ENCODE measurements around the gene COL15A1.
"Not testable (repeated sequence)": the region's sequence is repeated elsewhere in the genome, so short reads cannot be mapped to it uniquely, and the experiment has no call there.

The COL15A1 gene

DNA sequence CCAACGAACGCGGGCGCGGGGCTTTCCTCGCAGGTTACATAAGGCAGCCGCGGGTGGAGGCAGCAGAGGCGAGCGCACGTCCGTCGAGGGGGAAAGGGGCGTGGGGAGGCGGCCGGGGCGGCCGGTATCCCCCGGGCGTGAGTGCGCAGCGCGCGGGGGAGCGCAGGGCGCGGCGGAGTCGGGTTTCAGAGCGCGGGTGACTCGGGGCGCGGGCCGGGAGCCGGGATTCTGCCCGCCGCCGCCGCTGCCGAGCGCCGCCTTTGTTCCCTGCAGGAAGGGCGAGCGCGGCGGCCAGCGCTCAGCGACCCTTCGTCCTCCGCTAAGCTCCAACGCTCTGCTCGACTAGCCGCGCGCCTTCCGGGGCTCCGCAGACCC lies at the start of gene COL15A1:
TSS of gene COL15A1 (plus strand) at position 226 of the 375 bp plus-strand sequence. CDS start 155 bp downstream, outside the sequence.
- FAIRE-seq: no peak

DNA sequence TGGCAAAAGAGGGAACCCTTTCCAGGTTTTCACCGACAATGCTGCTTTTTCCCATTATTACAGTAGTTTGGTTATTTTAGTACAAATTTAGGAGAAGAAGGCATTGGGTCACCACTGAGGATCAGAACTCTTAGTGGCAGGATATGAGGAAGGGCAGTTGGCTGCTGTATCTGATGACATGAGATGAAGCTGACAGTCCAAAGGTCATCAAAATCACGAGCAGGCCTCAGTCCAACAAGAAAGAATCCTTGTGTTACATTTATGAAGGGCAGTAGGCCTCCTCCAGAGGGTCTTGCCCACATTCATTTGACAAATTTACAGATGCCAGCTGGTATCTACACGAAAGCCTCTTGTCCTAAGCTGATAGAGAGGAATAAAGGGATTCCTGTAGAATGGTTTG lies 49.5 kb upstream of the COL15A1 start:
- no peak for FAIRE-seq

DNA sequence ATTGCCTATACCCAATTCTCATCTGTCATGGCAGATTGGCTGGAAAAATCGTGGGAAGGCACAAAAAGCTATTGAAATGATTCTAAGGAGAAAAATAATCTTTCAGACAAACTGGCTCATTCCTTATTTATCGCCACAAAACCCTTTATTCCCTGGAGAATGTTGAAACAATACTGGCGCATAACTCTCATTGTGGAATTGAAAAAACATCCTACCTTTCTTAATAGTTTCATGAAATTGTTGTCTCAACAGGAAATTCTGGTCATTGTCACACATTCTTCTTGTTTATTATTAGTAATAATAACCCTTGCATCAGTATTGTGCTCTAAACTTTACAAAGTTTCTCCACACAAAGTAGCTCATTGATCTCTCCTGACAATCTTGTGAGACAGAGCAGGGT lies 48.9 kb upstream of the COL15A1 start:
- no peak for FAIRE-seq

DNA sequence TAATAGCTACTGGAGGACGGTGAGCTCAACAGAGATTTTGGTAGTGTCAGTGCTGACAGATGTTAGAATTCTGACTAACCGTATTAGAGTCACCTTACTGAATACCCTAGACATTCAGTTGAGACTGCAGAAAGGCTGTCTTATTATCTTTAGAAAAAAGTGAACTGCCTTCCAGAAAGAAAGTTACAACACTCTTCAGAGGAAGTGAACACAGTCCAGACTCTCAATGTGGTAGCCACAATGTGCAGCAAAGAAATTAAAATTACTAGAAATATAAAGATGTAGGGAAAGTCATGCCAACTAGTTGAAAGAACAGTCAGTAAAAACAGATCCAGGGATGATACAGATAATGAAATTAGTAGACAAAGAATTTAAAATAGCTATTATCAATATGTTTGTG lies 47.1 kb upstream of the COL15A1 start:
- FAIRE-seq: no peak

DNA sequence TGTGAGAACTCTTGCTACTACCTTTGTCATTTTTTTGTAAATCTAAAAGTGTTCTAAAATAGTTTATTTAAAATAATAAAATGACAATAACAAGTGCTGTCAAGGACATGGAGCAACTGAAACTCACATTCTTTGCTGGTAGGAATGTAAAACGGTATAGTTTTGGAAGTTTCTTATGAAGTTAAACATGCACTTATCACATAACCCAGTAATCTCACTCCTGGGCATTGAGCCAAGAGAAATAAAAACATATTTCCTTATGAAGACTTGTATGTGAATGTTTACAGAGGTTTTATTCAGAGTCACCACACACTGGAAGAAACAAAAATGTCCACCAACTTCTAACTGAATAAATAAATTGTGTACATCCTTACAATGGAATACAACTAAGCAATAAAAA lies 46.0 kb upstream of the COL15A1 start:
- FAIRE-seq: no peak

DNA sequence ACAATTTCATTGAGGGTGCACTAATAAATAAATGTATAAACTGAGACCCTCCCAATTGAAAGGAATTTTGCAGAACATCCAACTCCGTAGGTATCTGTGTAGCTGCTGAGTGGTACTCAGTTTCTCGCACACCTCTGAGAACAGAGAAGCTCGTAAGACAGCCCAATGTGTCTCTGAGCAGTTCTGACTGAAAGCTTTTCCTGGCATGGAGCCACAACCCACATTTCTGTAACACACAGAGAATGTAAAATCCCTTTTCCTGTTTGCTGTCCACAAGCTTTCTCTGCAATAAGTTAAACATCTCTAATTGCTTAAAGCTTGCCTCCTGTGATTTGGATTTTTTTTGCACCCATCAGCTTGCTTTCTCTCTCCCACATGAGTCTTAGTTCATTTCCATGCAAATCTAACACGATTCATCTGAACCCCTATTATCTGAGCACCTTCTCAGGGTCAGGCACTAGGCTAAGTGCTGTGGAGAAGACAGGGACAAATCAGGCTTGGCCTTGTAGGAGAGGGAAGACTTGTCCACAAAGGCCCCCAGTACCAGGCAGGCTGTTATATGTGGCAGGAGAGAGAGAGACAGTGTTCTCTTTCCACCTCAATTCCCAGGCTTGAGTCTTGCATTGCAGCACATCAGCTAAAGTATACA lies 44.2 kb upstream of the COL15A1 start:
- no peak for FAIRE-seq

DNA sequence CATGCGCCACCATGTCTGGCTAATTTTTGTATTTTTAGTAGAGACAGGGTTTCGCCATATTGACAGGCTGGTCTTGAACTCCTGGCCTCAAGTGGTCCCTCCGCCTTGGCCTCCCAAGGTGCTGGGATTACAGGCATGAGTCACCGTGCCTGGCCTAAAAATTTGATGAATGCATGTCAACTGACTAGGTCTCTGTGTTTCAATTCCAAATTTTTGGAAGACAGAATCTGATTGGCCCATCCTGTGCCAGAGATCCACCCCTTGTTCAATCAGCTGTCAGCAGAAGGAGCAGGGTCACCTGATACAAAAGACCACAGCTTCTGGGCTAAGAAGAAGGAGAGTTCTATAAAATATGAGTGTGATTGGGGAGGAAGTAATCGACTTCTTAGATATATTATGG lies 43.5 kb upstream of the COL15A1 start:
- FAIRE-seq: no peak

DNA sequence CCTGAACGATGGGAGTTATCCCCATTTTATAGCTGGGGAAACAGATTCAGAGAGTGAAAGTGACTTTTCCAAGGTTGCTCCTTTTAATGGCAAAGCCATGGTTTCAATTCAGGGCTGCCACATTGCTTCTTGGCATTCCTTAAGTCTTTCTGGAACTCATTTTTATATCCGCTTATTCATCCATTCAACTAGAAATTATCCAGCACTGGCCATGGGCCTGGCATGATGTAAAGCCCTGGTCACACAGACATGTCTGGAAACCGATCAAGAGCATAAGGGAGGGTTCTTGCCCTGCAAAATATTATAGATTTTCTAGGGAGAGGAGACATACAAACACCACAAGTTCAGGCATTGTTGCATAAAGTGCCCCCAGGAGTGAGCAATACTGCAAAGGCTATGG lies 43.0 kb upstream of the COL15A1 start:
- no peak for FAIRE-seq

DNA sequence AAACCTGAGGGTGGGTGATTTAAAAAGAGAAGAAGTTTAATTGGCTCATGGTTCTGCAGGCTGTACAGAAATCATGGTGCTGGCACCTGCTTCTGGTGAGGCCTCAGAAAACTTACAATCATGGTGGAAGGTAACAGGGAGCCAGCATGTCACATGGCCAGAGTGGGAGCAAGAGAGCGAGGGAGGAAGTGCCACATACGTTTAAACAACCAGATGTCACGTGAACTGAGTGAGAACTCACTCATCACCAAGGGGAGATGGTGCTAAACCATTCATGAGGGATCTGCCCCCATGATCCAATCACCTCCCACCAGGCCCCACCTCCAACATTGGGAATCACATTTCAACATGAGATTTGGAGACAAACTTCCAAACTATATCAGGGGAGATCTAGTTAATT lies 41.9 kb upstream of the COL15A1 start:
- not testable (repeated sequence) for FAIRE-seq

DNA sequence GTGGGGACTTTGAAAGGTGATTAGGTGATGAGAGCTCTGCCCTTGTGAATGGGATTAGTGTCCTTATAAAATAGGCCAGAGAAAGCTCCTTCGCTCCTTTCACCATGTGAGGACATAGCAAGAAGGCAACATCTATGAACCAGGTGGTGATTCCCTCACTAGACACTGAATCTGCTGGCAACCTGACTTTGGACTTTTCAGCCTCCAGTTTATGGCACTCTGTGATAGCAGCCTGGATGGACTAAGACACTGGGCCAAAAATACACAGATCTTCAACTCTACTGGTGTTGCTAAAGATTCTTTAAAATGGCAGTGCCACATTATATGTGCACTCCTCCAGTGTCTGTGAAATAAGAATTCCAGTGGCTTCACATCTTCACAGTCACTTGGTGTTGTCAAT lies 41.2 kb upstream of the COL15A1 start:
- no peak for FAIRE-seq

DNA sequence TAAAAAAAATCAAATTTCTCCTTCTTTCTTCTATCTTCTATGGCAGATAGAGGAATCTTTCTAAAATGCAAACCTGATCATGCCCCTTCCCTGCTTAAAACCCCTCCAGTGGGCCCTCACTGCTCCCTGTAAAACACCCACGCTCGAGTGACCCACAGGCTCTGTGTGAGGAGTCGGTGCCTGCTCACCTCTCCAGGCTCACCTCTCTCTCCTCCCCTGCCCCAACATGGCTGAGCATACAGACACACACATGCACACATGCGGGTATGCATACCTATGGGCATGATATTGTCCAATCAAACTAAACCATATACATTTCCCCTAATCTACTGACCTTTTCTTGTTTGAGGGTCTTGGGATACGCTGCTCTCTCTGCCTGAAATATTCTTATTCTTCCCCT lies 40.8 kb upstream of the COL15A1 start:
- no peak for FAIRE-seq

DNA sequence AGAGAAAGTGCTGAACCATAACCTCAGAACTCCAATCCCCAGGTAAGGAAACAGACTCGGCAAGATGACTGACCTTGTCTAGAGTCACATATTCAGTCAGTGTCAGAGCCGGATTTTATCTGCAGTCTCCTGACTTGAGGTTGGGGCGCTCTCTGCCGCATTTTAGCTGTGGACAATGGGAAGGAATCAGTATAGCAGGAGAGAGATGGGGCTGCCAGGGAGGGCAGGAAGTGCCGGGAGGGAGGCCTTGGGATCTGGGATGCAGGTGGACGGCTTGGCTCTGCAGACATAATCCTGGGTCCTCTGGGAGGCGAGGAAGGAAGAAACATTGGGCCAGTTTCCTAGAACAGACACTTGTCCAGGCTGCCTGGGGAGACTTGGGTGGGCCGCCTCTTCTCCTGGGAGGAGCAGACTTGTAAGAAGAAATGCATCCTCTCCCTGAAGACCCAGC lies 39.7 kb upstream of the COL15A1 start:
- FAIRE-seq: no peak

DNA sequence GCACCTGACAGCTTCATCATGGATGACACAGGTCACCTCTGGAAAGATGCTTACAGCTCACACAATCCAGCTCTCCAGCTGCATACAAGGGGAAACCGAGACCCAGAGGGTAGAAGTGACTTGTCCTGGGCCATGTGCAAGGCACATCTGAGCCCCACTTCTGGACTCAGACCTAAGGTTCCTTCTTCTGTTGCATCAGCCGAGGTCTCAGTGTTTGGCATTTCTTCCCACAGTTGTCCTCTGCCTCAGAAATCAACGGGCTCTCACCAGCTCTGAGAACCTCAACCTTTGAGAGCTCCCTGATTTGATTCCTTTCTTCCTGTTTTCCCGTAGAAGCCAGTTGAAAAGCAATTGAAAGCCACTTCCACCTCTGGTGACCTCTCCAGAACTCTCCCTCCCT lies 38.7 kb upstream of the COL15A1 start:
- FAIRE-seq: no peak

DNA sequence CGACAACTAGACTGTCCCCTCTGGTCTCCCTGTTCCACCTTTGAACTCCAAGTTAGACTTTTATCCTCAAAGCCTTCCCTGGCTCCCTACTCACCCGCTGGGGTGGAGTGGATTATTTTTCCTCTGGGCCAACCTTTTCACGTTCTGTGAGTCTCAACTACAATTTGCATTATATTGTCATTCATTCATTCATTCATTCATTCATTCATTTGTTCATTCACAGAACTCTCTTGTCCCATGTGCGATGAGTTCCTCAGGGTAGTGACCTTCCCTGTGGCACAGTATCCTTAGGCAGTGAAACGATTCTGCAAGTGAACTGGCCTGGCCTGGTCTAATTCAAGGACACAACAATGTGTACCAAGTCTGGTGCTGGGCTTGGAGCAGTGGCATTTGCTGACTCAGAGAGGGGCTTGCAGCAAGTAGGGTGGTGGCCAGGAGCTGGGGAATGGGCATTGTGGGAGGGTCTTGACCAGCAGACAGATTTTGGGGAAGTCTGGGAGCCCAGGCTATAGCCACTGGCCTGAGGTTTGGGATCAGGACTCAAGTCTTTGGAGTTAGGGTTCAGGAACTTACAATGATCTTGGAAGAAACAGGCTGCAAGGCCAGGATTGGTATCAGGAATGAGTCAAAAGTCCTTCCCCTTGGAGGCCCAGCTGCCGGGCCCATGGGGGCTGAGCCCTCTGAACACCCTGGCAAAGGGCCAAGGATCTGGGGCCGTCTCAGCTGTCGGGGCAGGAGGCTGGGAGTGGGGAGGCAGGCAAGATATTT lies 37.2 kb upstream of the COL15A1 start:
- FAIRE-seq: no peak

DNA sequence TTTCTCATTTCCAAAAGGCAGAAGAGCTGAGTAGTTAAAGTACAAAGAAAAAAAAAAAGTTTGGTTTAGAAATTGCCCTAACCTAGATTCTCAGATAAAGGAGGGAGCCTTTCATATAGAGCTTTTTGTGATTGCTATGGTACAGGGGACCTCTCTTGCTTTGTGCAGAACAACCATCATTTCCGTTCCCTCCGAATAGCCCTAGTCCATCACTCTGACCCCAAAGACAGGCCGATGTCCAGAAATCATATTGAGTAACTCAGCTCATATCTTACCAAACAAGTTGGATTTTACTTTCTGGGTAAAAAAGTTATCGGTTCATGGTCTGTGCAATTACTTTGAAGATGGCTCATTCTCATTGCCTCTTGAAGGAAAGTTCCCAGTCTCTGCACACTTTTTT lies 36.7 kb upstream of the COL15A1 start:
- no peak for FAIRE-seq

DNA sequence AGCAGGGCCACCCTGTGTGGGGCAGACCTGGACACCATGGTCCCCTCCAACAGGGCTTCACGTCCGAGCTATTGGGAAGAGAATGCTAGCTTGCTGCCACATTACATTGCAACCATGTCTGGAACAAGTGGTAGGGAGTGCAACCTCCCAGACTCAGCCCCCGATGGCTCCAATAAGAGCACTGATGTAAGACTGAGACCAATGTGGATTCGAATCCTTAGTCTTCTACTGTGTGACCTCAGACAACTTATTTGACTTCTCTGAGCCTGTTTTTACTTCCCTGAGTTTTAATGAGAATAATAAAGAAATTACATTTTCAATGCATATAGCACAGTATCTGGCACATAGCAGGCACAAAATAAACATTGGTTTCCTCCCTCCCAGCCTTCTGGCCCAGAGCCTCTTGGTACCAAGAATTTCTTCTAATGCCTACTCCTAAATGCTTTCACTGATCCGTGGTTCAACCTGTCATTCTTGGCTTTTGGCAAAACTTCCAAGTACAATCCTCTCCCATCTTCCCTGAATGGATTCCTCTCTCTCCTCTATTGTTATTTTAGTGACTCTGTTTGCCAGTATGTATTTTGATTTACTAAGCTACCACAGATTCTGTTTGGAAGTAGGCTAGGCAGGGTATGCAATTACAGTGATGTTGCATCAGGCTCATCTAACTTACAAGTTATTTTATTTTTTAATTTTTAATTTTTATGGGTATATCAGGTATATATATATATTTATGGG lies 34.6 kb upstream of the COL15A1 start:
- no peak for FAIRE-seq

DNA sequence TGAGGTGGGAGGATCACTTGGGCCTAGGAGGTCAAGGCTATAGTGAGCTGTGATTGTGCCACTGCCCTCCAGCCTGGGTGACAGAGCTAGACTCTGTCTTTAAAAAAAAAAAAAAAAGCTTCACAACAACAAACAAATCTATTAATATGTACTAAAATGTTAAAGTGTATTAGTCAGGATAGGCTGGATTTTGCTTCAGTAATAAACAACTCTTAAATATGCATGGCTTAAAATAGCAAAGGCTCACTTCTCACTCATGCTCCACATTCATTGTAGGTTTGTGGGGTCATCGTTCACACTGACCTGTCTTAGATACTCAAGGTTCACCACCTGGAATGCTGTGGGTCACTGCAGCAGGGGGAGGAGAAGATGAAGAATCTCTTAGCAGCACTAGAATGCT lies 33.8 kb upstream of the COL15A1 start:
- no peak for FAIRE-seq

DNA sequence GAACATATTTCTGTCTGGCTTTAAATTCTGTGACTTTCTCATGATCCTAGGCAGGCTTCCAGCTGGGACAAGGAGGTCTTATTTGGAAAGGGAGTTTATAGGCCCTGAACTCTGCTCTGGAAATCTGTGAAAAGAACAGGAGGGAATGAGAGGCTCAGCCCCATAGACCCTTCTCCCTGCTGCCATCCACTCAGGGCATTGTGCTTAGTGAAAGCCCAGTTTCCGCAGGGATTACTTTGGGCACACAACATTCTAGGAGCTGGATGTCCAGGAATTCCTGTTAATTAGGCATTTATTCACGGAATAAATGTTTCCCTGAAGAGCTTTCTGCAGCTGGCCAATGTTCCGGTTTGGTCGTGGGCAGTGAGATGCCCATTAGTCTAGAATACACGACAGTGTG lies 32.7 kb upstream of the COL15A1 start:
- no peak for FAIRE-seq

DNA sequence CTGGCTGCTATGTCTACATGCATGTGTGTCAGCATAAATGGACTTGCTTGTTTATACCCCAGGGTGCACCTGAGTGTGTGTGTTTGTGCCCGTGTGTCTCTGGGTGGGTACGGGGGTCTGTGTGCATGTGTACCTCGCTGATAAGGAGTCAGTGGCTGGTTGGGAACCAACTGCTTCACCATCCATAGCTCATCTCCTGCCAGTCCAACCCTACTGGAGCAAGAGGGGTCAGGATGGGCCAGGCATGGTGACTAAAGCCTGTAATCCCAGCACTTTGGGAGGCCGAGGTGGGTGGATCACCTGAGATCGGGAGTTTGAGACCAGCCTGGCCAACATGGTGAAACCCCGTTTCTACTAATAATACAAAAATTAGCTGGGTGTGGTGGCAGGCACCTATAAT lies 32.0 kb upstream of the COL15A1 start:
- not testable (repeated sequence) for FAIRE-seq

DNA sequence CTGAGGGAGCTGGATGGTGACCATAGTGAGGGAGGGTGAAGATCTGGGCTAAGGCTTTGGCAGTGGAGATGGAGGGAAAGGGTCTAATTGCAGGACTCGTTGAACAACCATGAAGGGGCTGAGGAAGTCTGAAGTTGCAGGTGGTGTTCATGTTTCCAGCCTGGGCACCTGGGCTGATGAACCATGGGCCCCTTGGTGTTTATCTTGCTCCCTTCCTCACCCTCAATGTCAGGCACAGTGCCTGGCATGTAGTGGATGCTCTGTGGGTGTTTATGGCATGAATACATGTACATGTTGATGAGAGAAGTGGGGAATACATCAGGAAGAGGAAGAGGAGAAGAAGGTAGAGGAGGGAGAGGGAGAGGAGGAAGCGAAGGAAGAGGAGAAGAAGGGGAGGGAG lies 31.3 kb upstream of the COL15A1 start:
- FAIRE-seq: no peak

DNA sequence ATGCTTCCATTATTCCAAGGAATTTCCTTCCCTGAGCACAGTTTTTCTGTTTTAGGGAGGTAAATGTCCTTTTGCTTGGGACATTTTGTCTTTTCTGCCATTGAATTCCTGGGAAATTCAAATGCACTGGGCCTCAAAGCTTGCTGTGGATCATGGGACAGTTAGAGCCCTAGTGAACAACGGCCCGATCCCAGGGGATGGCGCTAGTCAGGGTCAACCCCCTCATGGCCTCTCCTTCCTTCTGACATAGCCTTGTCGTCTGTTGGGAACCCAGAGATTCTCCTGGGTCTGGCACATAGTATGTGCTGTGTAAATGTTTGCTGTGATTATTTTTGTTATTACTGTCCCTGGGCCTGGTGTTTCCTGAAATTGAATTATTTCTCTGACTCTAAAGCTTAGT lies 30.7 kb upstream of the COL15A1 start:
- FAIRE-seq: no peak

DNA sequence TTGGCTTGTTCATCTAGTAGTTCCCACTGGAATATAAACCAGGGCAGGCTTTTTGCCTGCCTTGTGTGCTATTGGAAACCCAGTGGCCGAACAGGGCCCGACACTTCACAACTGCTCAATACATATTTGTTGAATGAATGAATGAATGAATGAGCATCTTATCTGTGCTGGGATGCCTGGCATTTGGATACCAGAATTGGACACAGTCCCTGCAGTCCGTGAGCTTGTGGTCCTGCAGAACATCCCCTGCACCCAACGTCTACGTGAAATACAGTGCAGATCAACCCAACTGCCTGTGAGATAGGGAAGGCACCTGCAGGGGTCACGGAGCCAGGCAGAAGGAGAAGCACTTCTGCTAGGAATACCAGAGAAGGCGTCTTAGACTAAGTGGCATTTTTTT lies 30.0 kb upstream of the COL15A1 start:
- FAIRE-seq: no peak

DNA sequence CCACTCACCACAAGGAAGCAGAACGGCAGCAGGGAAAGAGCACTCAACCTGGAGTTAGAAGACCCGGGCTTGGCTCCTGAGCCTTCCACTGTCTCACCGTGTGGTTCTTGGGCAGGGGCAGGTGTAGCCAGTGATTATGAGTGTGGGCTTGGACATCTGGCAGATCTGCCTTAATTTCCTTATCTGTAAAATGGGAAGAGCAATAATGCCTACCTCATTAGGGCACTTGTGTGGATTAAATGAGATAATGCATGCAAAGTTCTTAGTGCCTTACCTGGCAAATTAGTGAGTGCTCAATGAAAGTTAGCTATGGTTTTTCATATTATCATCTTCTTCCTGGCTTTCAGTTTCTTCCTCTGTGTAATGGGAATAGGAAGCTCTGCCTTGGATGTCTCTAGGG lies 28.1 kb upstream of the COL15A1 start:
- FAIRE-seq: no peak

DNA sequence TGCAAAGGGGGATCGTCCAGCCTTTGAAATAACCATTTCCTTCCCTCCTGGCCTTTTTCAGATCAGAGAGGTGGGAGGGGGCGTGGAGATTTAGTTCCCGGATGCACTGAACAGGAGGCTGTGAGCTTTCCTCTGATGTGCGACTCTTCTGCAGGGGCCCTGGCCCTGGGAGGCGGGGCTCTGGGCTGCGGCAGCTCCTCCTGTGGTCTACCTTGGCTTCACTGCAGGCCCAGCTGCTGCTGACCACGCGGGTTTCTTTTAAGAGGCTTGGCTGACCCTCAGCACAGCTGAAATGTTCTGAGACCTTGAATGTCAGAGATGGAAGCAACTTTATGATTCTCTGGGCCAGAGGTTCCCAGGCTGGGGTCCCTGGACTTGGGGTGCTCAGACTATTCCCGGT lies 27.0 kb upstream of the COL15A1 start:
- no peak for FAIRE-seq

All from islet of Langerhans (tissue), 1 donor.